A549 (cell line): ENCODE measurements around the gene HLF.

ENCODE experiments used
- JUNB ChIP-seq: fragments of >200 bp; sonication (Bioruptor Twin); formaldehyde crosslinking; IDR thresholded peaks from 2 replicates; pipeline ENCODE4 v1.6.1; 2016
- RFX5 ChIP-seq: fragments of 450-650 bp; IDR thresholded peaks from 2 replicates; pipeline ENCODE4 v1.7.1; 2014; ENCODE audit warnings: antibody characterized with exemption, mild to moderate bottlenecking, moderate library complexity
- TF ChIP-seq, protein P1 (sequence below): fragments of >200 bp; sonication (Bioruptor Twin); formaldehyde crosslinking; IDR thresholded peaks from 3 replicates; pipeline ENCODE4 v1.5.1; 2016

DNA sequence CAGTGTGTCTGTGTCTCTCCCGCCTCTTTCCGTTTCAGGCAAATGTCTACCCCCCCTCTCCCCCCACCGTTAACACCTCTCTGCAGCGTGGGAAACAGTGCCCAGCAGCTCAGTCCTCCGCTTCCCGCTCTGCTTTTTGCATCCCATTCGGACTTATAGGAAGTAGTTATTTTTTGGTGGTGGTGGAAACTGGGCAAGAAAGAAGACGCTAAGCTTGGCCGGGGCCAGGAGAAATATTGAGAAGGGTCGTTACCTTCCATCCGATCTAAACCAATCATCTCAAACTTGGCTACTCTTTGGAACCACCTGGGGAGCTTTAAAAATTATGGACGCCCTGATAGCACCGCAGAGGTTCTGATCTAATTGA is 499 bp upstream of the HLF start:
- TF ChIP-seq, protein P1, sequence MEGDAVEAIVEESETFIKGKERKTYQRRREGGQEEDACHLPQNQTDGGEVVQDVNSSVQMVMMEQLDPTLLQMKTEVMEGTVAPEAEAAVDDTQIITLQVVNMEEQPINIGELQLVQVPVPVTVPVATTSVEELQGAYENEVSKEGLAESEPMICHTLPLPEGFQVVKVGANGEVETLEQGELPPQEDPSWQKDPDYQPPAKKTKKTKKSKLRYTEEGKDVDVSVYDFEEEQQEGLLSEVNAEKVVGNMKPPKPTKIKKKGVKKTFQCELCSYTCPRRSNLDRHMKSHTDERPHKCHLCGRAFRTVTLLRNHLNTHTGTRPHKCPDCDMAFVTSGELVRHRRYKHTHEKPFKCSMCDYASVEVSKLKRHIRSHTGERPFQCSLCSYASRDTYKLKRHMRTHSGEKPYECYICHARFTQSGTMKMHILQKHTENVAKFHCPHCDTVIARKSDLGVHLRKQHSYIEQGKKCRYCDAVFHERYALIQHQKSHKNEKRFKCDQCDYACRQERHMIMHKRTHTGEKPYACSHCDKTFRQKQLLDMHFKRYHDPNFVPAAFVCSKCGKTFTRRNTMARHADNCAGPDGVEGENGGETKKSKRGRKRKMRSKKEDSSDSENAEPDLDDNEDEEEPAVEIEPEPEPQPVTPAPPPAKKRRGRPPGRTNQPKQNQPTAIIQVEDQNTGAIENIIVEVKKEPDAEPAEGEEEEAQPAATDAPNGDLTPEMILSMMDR, result no peak
- TF ChIP-seq JUNB, result no peak
- TF ChIP-seq RFX5, result no peak
